OCI-LY7 (cell line): ENCODE measurements around the gene ABCA4. TPM values are rescaled to one million over a fixed set of nuclear protein-coding genes. Genes with fewer than 3 reads are reported as not detected.

Source experiments
- BruUV-seq: library from RNA; stranded (reverse); fragments of 400-500 nt; replicated peaks from 2 replicates; lab custom pipeline; 2021; lab: Mats Ljungman, UMichigan
- CTCF ChIA-PET: fragments of 300-600 bp; sonication (Branson Sonifier 250); formaldehyde crosslinking; loops from one replicate; lab custom pipeline; 2022; ENCODE audit warnings: antibody characterized with exemption; ENCODE audit not compliant: unreplicated experiment; lab: Charles Lee
- POLR2A ChIA-PET: fragments of 300-600 bp; sonication (Branson Sonifier 250); formaldehyde crosslinking; loops from one replicate; lab custom pipeline; 2022; ENCODE audit warnings: antibody characterized with exemption; lab: Charles Lee
- DNase-seq: peaks from one replicate; pipeline ENCODE4 v3.0.0-alpha.2; 2015; ENCODE audit warnings: low spot score
- H2AFZ ChIP-seq: fragments of 200-600 bp; sonication (generic), shearing (Covaris generic); 2 replicates; pipeline ENCODE4 v1.6.1; 2014; ENCODE audit warnings: mild to moderate bottlenecking, antibody characterized with exemption, low read length, moderate library complexity
- H3K27ac ChIP-seq: fragments of 200-600 bp; sonication (generic); 2 replicates; pipeline ENCODE4 v1.5.1; 2014; ENCODE audit warnings: mixed run types, low read depth, mild to moderate bottlenecking, moderate library complexity, low read length, inconsistent platforms; ENCODE audit not compliant: poor library complexity, severe bottlenecking
- H3K36me3 ChIP-seq: fragments of 200-600 bp; sonication (generic); 2 replicates; pipeline ENCODE4 v1.6.1; 2014; ENCODE audit warnings: mild to moderate bottlenecking, antibody characterized with exemption, low read length, moderate library complexity, mixed read lengths; ENCODE audit not compliant: insufficient read depth
- H3K4me1 ChIP-seq: fragments of 200-600 bp; sonication (generic); 2 replicates; pipeline ENCODE4 v1.5.1; 2014; ENCODE audit warnings: mild to moderate bottlenecking, low read length; ENCODE audit not compliant: insufficient read depth, poor library complexity, severe bottlenecking
- H3K4me2 ChIP-seq: fragments of 200-600 bp; sonication (generic); 2 replicates; pipeline ENCODE4 v1.6.1; 2014; ENCODE audit warnings: mild to moderate bottlenecking, low read length
- H3K4me3 ChIP-seq: fragments of 200-600 bp; sonication (generic); 2 replicates; pipeline ENCODE4 v1.5.1; 2014; ENCODE audit warnings: mild to moderate bottlenecking, low read depth, low read length; ENCODE audit not compliant: poor library complexity, severe bottlenecking
- H3K79me2 ChIP-seq: fragments of 200-600 bp; sonication (generic); 2 replicates; pipeline ENCODE4 v1.6.1; 2016; ENCODE audit warnings: low read depth, mild to moderate bottlenecking, low read length, moderate library complexity, mixed read lengths; ENCODE audit not compliant: insufficient read depth
- H3K9me2 ChIP-seq: fragments of 200-600 bp; sonication (generic); 2 replicates; pipeline ENCODE4 v1.6.1; 2016; ENCODE audit warnings: mild to moderate bottlenecking, low read length, mixed read lengths; ENCODE audit not compliant: insufficient read depth
- H3K9me3 ChIP-seq: fragments of 200-600 bp; sonication (generic); 2 replicates; pipeline ENCODE4 v1.6.1; 2014; ENCODE audit warnings: mild to moderate bottlenecking, mixed run types, low read length, mixed read lengths
- H4K20me1 ChIP-seq: fragments of 200-600 bp; sonication (generic); 2 replicates; pipeline ENCODE4 v1.6.1; 2014; ENCODE audit warnings: mild to moderate bottlenecking, antibody characterized with exemption, low read length, moderate library complexity, mixed read lengths; ENCODE audit not compliant: insufficient read depth
- CTCF ChIP-seq: fragments of 200-600 bp; sonication (generic); conservative IDR thresholded peaks from 2 replicates; pipeline ENCODE4 v1.5.1; 2014; ENCODE audit warnings: mild to moderate bottlenecking, antibody characterized with exemption, low read length, moderate library complexity, mixed read lengths
- EZH2phosphoT487 ChIP-seq: fragments of 200-600 bp; sonication (generic); IDR thresholded peaks from 2 replicates; pipeline ENCODE4 v1.6.1; 2018; ENCODE audit warnings: low read depth, borderline replicate concordance, mild to moderate bottlenecking, mixed run types, antibody characterized with exemption, low read length, moderate library complexity, mixed read lengths
- intact Hi-C: fragments of 100-400 bp; cut with micrococcal nuclease; formaldehyde crosslinking; loops from one replicate; pipeline ENCODE4 v1.10.0; 2022; ENCODE audit not compliant: unreplicated experiment
- total RNA-seq, 2 experiments: library from RNA; depleted of rRNA in 1 of 2; stranded (reverse); fragments of >200 nt in 1 of 2; shearing (Covaris generic) in 1 of 2; gene quantifications; 2 replicates each; pipeline ENCODE4 v1.2.3, GENCODE V29; 2014 to 2022

Gene ABCA4
- total RNA-seq, 2 experiments from 2014 or later = not detected

- DNase-seq = no peak
- intact Hi-C loops = loop anchor here (5.0 kb wide), 1 partner anchor 763 kb away; no protein-coding TSS in a partner anchor
- H3K79me2 ChIP-seq = no peaks in the 10 kb centered on the region
- TF ChIP-seq EZH2phosphoT487 (no peak), CTCF (no peak)
- no peaks in the 10 kb centered on the region for H3K9me2 ChIP-seq
- no peaks in the 10 kb centered on the region for H3K9me3 ChIP-seq
- H4K20me1 ChIP-seq = no peaks in the 10 kb centered on the region
- ChIA-PET CTCF (no interaction called here), POLR2A (interaction anchor here (0.6 kb wide), 1 partner anchor 1438 kb away, joined by 3 read pairs; no protein-coding TSS in a partner anchor)
- H3K4me3 ChIP-seq = no peak overlapping the region
- BruUV-seq = no TSS peak
- H3K27ac ChIP-seq = no peak overlapping the region
- H2AFZ ChIP-seq = no peak overlapping the region
- no peaks in the 10 kb centered on the region for H3K4me1 ChIP-seq
- H3K36me3 ChIP-seq = no peaks in the 10 kb centered on the region
- no peak overlapping the region for H3K4me2 ChIP-seq
These were observed 76.6 kb downstream of the ABCA4 start for GRCh38 chr1:94044290-94044790.

DNA sequence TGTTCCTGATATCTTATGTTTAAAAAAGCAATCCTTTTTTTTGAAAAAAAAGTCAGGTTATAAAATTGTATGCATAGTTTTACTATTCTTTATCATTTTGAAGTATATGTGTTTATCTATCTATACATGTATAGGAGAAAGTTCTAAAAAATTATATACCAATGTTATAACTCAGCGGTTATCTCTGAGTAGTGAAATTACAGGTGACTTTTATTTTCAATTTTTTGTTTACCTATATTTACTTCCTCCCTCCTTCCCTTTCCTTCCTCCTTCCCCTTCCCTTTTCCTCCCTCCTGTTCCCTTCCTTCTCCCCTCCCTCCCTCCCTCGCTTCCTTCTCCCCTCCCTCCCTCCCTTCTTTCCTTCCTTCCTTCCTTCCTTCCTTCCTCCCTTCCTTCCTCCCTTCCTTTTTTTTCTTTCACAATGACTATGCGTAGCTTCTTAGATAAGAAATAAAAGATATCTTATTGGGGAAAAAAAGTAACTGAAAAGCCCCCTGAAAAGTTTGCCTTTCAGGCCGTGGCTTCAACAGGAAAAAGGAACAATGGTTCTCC lies 77.1 kb downstream of the ABCA4 start:
- CTCF ChIA-PET = no interaction called here
- Histone ChIP-seq H3K9me2 (no peaks in the 10 kb centered on the region), H3K9me3 (no peaks in the 10 kb centered on the region), H3K4me2 (no peak overlapping the region), H2AFZ (no peak overlapping the region), H4K20me1 (no peaks in the 10 kb centered on the region), H3K27ac (no peak overlapping the region), H3K4me3 (no peak overlapping the region), H3K79me2 (no peaks in the 10 kb centered on the region), H3K4me1 (no peaks in the 10 kb centered on the region), H3K36me3 (no peaks in the 10 kb centered on the region)
- POLR2A ChIA-PET = no interaction called here
- BruUV-seq = no TSS peak
- DNase-seq = no peak
- intact Hi-C loops = loop anchor here (5.0 kb wide), 1 partner anchor 763 kb away; no protein-coding TSS in a partner anchor
- TF ChIP-seq CTCF = no peak
- no peak for TF ChIP-seq EZH2phosphoT487

- DNase-seq = no peak
- ChIA-PET POLR2A (interaction anchor here (0.6 kb wide), 1 partner anchor 789 kb away, joined by 3 read pairs; no protein-coding TSS in a partner anchor), CTCF (no interaction called here)
- Histone ChIP-seq H3K9me3 (no peaks in the 10 kb centered on the region), H3K4me2 (no peak overlapping the region), H3K4me1 (no peaks in the 10 kb centered on the region), H3K4me3 (no peak overlapping the region), H4K20me1 (no peaks in the 10 kb centered on the region), H3K9me2 (no peaks in the 10 kb centered on the region), H3K79me2 (no peaks in the 10 kb centered on the region), H3K27ac (no peak overlapping the region), H2AFZ (no peak overlapping the region), H3K36me3 (no peaks in the 10 kb centered on the region)
- BruUV-seq = no TSS peak
- intact Hi-C loops = loop anchor here (5.0 kb wide), 1 partner anchor 765 kb away; no protein-coding TSS in a partner anchor
- no peak for TF ChIP-seq CTCF
- TF ChIP-seq EZH2phosphoT487 = no peak
These were observed 78.6 kb downstream of the ABCA4 start for GRCh38 chr1:94042388-94042787.
